ENCODE results near the gene NSUN7. TPM values are rescaled to one million over a fixed set of nuclear protein-coding genes. Genes with fewer than 3 reads are reported as not detected.

The NSUN7 gene
- total RNA-seq, 4 donors from 2014 or later, result 6.8 to 14.1 (median 12.2) TPM; not detected in 1

DNA sequence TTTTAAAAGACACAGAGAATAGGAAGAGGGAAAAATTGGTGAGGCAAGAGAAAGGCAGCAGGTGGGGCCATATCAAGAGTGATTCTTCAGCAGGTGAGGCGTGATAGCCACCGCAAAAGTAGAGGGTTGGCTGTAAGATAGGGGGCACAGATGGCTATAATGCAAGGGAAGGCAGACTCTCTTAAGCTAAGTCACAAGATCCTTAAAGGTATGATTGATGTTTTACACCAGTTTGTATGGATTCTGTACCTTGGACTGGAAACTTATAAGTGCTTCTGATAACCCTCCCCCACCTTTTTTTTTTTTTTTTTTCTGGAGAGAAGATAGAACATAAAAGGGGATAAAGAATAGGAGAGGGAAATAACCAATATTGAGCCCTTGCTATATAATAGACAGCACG is 40.0 kb downstream of the NSUN7 start:
- H3K27me3 ChIP-seq, result no peaks in the 10 kb centered on the region
- H3K4me3 ChIP-seq, result no peak overlapping the region
- no peak for DNase-seq
- no peak overlapping the region for H3K27ac ChIP-seq
- no peaks in the 10 kb centered on the region for H3K4me1 ChIP-seq
- no peaks in the 10 kb centered on the region for H3K9me3 ChIP-seq
- TF ChIP-seq, protein P1, sequence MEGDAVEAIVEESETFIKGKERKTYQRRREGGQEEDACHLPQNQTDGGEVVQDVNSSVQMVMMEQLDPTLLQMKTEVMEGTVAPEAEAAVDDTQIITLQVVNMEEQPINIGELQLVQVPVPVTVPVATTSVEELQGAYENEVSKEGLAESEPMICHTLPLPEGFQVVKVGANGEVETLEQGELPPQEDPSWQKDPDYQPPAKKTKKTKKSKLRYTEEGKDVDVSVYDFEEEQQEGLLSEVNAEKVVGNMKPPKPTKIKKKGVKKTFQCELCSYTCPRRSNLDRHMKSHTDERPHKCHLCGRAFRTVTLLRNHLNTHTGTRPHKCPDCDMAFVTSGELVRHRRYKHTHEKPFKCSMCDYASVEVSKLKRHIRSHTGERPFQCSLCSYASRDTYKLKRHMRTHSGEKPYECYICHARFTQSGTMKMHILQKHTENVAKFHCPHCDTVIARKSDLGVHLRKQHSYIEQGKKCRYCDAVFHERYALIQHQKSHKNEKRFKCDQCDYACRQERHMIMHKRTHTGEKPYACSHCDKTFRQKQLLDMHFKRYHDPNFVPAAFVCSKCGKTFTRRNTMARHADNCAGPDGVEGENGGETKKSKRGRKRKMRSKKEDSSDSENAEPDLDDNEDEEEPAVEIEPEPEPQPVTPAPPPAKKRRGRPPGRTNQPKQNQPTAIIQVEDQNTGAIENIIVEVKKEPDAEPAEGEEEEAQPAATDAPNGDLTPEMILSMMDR (IDR thresholded peaks at IDR 0.05), result no peak
- no peak for TF ChIP-seq POLR2A (IDR thresholded peaks at IDR 0.05)
- intact Hi-C loops (cut with DNase I; ENCODE audit: low total_unique reads), result no loop called here
- H3K36me3 ChIP-seq, result peaks cover 0 to 3% of the 10 kb centered on the region in 2 donors

DNA sequence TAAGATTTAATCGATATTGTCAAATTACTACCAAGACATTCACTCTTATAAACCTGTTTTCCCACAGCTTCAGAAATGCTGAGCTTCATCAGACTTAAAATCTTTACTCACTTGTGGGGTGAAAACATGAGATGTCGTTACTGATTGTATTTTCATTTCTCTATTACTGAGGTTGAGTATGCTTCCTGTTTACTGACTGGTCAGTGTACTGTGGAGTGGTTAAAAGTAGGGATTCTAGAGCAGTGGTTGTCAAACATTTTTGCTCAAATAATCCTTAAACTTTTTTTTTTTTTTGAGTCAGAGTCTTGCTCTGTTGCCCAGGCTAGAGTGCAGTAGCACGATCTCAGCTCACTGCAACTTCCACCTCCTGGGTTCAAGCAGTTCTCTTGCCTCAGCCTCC is 50.3 kb downstream of the NSUN7 start:
- Histone ChIP-seq H3K4me3 (no peak overlapping the region), H3K9me3 (no peaks in the 10 kb centered on the region), H3K36me3 (no peaks in the 10 kb centered on the region), H3K27me3 (no peaks in the 10 kb centered on the region), H3K4me1 (no peaks in the 10 kb centered on the region), H3K27ac (no peak overlapping the region)
- TF ChIP-seq, protein P1 (IDR thresholded peaks at IDR 0.05), result no peak
- TF ChIP-seq POLR2A (IDR thresholded peaks at IDR 0.05), result no peak
- no peak for DNase-seq
- intact Hi-C loops (cut with DNase I; ENCODE audit: low total_unique reads), result no loop called here

DNA sequence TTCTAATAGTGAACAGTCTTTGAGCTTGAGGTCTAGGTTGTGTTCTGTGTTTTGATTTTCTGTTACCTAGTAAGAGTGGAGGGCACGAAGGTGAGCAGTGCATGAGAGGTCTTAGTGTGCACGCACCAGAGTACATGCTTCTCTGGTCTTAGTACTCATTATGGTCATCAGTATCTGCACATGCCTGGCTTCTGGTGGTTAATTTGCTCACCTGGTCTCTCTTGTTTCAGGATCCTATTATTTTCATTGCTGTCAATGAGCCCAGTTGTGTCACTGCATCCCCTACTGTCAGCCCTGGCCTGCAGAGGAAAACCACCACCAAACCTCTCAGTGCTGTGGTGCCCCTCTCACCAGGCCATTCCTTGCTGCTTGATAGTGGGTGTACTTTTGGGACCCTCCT is 54.8 kb downstream of the NSUN7 start:
- TF ChIP-seq, protein P1 (IDR thresholded peaks at IDR 0.05), result no peak
- TF ChIP-seq POLR2A (IDR thresholded peaks at IDR 0.05), result no peak
- no peak for DNase-seq
- no peaks in the 10 kb centered on the region for H3K27me3 ChIP-seq
- intact Hi-C loops (cut with DNase I; ENCODE audit: low total_unique reads), result no loop called here
- no peak overlapping the region for H3K4me3 ChIP-seq
- no peaks in the 10 kb centered on the region for H3K36me3 ChIP-seq
- H3K9me3 ChIP-seq, result no peaks in the 10 kb centered on the region
- H3K27ac ChIP-seq, result no peak overlapping the region
- no peaks in the 10 kb centered on the region for H3K4me1 ChIP-seq

DNA sequence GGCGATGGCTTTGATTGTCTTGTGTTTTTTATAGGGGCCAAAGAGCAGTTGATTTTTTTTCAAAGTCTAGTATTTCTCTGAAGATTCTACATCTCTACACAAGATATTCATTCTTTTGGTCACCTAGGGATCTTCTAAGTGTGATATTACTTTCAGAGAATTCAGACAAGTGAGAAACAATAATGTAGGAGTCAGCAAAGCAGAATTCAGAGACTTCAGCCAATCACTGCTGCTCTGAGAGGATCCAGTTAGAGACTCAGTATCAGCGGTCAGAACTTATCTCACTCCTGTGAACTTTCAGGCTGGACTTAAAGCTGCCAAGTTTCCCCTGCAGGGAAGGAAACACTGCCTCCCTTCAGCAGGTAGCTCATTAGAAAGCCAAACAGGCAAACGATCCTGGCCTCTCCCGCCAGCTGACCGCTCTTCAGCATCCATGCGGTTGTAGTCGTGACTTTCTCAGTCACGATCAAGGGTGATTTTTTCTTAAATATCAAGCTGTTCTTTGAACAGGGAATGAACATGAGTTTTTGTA is 59.2 kb downstream of the NSUN7 start:
- Histone ChIP-seq H3K4me1 (no peaks in the 10 kb centered on the region), H3K36me3 (no peaks in the 10 kb centered on the region), H3K27ac (no peak overlapping the region), H3K4me3 (no peak overlapping the region), H3K27me3 (no peaks in the 10 kb centered on the region), H3K9me3 (no peaks in the 10 kb centered on the region)
- no peak for DNase-seq
- intact Hi-C loops (cut with DNase I; ENCODE audit: low total_unique reads), result no loop called here
- no peak for TF ChIP-seq POLR2A (IDR thresholded peaks at IDR 0.05)
- TF ChIP-seq, protein P1 (IDR thresholded peaks at IDR 0.05), result no peak

DNA sequence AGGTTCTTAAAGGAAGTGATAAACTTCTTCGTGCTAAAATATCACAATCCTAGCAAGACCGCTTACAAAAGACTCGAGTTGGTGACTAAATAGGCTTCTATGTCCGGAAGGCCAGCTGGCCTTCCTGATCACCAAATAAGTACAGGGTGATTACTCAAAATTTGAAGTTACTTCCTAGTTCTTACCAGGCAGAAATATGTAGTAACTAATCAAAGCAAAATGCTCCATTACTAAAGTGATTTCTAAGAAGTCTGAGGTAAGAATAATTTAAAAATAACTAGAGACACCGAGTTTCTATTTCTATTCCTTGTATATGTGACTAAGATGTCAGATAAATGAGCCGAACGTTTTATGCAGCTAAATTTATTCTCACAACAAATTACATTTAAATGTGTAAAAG is 62.2 kb downstream of the NSUN7 start:
- Histone ChIP-seq H3K36me3 (no peaks in the 10 kb centered on the region), H3K9me3 (no peaks in the 10 kb centered on the region), H3K4me3 (no peak overlapping the region), H3K27ac (no peak overlapping the region), H3K4me1 (no peaks in the 10 kb centered on the region), H3K27me3 (no peaks in the 10 kb centered on the region)
- intact Hi-C loops (cut with DNase I; ENCODE audit: low total_unique reads), result no loop called here
- TF ChIP-seq POLR2A (IDR thresholded peaks at IDR 0.05), result no peak
- TF ChIP-seq, protein P1 (IDR thresholded peaks at IDR 0.05), result no peak
- DNase-seq, result no peak

Measured in uterus (tissue), 4 donors.